Panc1 (cell line): ENCODE data around the gene AEBP1.

ENCODE experiments used
- POLR2AphosphoS5 ChIP-seq: IDR thresholded peaks from 2 replicates; pipeline ENCODE4 v1.6.1; 2012; ENCODE audit warnings: mild to moderate bottlenecking, low read depth, low read length, moderate library complexity
- SIN3A ChIP-seq: IDR thresholded peaks from 2 replicates; pipeline ENCODE4 v1.6.1; 2012; ENCODE audit warnings: low read depth, mild to moderate bottlenecking, low read length, moderate library complexity, borderline replicate concordance; ENCODE audit not compliant: insufficient read depth
- TCF7L2 ChIP-seq: IDR thresholded peaks from 2 replicates; pipeline ENCODE4 v1.6.1; 2011; ENCODE audit warnings: mild to moderate bottlenecking, low read depth, low read length, inconsistent platforms
- TF ChIP-seq, protein P1 (sequence below): fragments of 450-650 bp; IDR thresholded peaks from 2 replicates; pipeline ENCODE4 v1.5.1; 2017; ENCODE audit warnings: mild to moderate bottlenecking
- TF ChIP-seq, protein P2 (sequence below), 2 experiments: IDR thresholded peaks; 2 replicates each; pipeline ENCODE4 v1.6.1; 2011 to 2012; ENCODE audit warnings: low read depth in 2 of 2, control low read depth in 1 of 2, low read length in 1 of 2, mild to moderate bottlenecking in 1 of 2, moderate library complexity in 1 of 2; ENCODE audit not compliant: insufficient read depth in 1 of 2

DNA sequence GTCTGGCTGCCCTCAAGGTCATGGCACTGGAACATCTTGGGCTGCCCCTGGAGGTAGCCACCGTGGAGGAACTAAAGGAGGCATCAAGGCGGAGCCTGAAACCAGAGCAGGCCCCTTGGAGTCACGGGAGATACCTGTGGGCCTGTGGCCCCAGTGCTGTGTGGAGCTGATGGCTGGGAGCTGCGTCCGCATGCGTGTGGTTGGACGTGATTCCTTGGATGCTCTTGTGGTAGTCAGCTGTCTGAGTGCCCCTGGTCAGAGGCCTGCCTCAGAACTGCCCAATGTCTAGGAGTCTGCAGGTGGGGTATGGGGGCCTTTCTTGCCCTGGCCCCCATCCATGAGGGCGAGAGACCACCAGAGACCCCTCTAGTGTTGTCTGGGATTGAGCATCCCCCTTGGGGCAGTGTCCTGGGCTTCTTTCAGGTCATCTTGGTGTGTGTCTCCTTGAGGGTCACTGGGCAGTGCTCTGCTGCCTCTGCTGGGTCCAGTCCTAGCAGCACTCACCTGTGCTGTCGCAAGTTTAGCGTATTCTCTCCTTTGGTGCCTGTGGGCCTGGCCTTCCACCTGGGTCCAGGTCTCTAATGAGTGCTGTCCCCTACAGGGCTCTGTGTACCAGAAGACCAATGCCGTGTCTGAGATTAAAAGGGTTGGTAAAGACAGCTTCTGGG lies 46.8 kb upstream of the AEBP1 start:
- TF ChIP-seq, protein P1, sequence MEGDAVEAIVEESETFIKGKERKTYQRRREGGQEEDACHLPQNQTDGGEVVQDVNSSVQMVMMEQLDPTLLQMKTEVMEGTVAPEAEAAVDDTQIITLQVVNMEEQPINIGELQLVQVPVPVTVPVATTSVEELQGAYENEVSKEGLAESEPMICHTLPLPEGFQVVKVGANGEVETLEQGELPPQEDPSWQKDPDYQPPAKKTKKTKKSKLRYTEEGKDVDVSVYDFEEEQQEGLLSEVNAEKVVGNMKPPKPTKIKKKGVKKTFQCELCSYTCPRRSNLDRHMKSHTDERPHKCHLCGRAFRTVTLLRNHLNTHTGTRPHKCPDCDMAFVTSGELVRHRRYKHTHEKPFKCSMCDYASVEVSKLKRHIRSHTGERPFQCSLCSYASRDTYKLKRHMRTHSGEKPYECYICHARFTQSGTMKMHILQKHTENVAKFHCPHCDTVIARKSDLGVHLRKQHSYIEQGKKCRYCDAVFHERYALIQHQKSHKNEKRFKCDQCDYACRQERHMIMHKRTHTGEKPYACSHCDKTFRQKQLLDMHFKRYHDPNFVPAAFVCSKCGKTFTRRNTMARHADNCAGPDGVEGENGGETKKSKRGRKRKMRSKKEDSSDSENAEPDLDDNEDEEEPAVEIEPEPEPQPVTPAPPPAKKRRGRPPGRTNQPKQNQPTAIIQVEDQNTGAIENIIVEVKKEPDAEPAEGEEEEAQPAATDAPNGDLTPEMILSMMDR = no peak
- TF ChIP-seq POLR2AphosphoS5 = no peak
- TF ChIP-seq, protein P2, sequence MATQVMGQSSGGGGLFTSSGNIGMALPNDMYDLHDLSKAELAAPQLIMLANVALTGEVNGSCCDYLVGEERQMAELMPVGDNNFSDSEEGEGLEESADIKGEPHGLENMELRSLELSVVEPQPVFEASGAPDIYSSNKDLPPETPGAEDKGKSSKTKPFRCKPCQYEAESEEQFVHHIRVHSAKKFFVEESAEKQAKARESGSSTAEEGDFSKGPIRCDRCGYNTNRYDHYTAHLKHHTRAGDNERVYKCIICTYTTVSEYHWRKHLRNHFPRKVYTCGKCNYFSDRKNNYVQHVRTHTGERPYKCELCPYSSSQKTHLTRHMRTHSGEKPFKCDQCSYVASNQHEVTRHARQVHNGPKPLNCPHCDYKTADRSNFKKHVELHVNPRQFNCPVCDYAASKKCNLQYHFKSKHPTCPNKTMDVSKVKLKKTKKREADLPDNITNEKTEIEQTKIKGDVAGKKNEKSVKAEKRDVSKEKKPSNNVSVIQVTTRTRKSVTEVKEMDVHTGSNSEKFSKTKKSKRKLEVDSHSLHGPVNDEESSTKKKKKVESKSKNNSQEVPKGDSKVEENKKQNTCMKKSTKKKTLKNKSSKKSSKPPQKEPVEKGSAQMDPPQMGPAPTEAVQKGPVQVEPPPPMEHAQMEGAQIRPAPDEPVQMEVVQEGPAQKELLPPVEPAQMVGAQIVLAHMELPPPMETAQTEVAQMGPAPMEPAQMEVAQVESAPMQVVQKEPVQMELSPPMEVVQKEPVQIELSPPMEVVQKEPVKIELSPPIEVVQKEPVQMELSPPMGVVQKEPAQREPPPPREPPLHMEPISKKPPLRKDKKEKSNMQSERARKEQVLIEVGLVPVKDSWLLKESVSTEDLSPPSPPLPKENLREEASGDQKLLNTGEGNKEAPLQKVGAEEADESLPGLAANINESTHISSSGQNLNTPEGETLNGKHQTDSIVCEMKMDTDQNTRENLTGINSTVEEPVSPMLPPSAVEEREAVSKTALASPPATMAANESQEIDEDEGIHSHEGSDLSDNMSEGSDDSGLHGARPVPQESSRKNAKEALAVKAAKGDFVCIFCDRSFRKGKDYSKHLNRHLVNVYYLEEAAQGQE (IDR thresholded peaks at IDR 0.05; ENCODE audit: insufficient read depth in 1 of 2, low read depth in 2 of 2, low read length in 1 of 2) = no peak
- no peak for TF ChIP-seq SIN3A
- TF ChIP-seq TCF7L2 = no peak
